Prostate gland (tissue), 2 donors: ENCODE data around the gene DDIT3. TPM values are rescaled to one million over a fixed set of nuclear protein-coding genes. Genes with fewer than 3 reads are reported as not detected.

Experiments
- DNase-seq: peaks from one replicate; pipeline ENCODE4 v3.0.0-alpha.2; 2019; ENCODE audit warnings: low spot score
- H3K27ac ChIP-seq, 2 donors: fragments of 200-600 bp; sonication (generic); 2 replicates each; pipeline ENCODE4 v1.5.1; 2017 to 2019
- H3K27me3 ChIP-seq: fragments of 200-600 bp; sonication (generic); replicated peaks from 2 replicates; pipeline ENCODE4 v1.5.1; 2019; ENCODE audit not compliant: insufficient read depth
- H3K36me3 ChIP-seq, 2 donors: fragments of 200-600 bp; sonication (generic); 1 replicate in 1 of 2; 2 replicates in 1 of 2; pipeline versions ENCODE4 v1.5.1 to v1.8.1; 2017 to 2019
- H3K4me1 ChIP-seq: fragments of 200-600 bp; sonication (generic); replicated peaks from 2 replicates; pipeline ENCODE4 v1.5.1; 2019
- H3K4me3 ChIP-seq, 2 donors: fragments of 200-600 bp; sonication (generic); 2 replicates each; pipeline ENCODE4 v1.5.1; 2017 to 2019
- H3K9me3 ChIP-seq: fragments of 200-600 bp; sonication (generic); 2 replicates; pipeline ENCODE4 v1.5.1; 2017
- CTCF ChIP-seq, 4 experiments: fragments of 200-600 bp in 2 of 4; fragments of 450-650 bp in 2 of 4; sonication (generic) in 2 of 4; IDR thresholded peaks; 1 replicate in 3 of 4; 2 replicates in 1 of 4; pipeline ENCODE4 v1.5.1; 2016 to 2019; ENCODE audit warnings: antibody characterized with exemption in 4 of 4, mild to moderate bottlenecking in 2 of 4, moderate library complexity in 2 of 4
- POLR2A ChIP-seq: fragments of 450-650 bp; IDR thresholded peaks from one replicate; pipeline ENCODE4 v1.6.1; 2016; ENCODE audit warnings: antibody characterized with exemption, mild to moderate bottlenecking
- POLR2AphosphoS5 ChIP-seq: sonication (generic); formaldehyde crosslinking; IDR thresholded peaks from one replicate; pipeline ENCODE4 v1.6.1; 2017; ENCODE audit warnings: antibody characterized with exemption
- WGBS: methylation state at CpG from one replicate; pipeline ENCODE4 v1.1.5; 2018; 5-methylcytosine and 5-hydroxymethylcytosine counted together
- intact Hi-C: fragments of 100-400 bp; cut with DNase I; formaldehyde crosslinking; loops from one replicate; pipeline ENCODE4 v1.14.2; 2022
- total RNA-seq, 2 donors: library from RNA; depleted of rRNA; stranded (reverse); fragments of >200 nt; gene quantifications; one replicate each; pipeline ENCODE4 v1.1.0, GENCODE V29; 2016

Gene DDIT3
- total RNA-seq, 2 donors from 2014 or later = 39.0 to 51.8 TPM

- Histone ChIP-seq H3K9me3 (no peaks in the 10 kb centered on the region), H3K4me1 (peaks cover 21% of the 10 kb centered on the region), H3K27ac (peak within 1 kb of the TSS; percentile 99), H3K36me3 (peaks cover 5 to 8% of the 10 kb centered on the region in 2 donors), H3K4me3 (peak within 1 kb of the TSS; percentile 67 to 85), H3K27me3 (no peaks in the 10 kb centered on the region)
- peak; percentile 93 for DNase-seq
- peak; percentile 77 for TF ChIP-seq POLR2AphosphoS5
- no peak for TF ChIP-seq CTCF (IDR thresholded peaks at IDR 0.05)
- peak; percentile 16 for TF ChIP-seq POLR2A
- under 1% methylated on average over 34 of the region's 57 CpGs for WGBS
- intact Hi-C loops = loop anchor here (5.0 kb wide), 1 partner anchor 85 kb away; no protein-coding TSS in a partner anchor
Measured at GRCh38 chr12:57522011-57522886, 1.9 kb upstream of the DDIT3 start, which contains the start of gene MBD6. TSS of gene MBD6 (plus strand) at chr12:57522824. CDS start at chr12:57524304, 1,480 bp downstream.

DNA sequence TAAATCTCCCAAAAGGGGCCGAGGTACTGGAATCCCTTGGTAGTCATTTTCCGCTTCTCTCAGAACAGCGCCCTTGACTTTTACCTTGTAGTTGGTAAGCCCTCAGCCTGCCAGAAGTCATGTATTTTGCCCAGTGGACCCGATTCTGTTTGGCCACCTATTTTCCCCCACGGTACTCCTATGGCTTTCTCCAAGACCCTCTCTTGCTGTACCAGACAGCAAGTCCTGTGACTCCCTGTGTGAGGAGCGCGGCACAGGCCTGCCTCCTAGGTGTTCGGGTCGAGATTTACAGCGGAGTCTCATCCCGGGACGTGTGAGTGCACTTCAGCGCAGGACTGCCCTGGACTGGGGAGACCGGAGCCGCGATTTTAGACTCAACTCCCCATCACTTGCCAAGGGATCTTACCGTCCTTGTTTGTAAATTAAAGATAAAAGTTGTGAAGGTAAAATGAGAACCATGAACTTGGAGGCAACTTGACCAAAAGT is 1.3 kb upstream of the DDIT3 start:
- TF ChIP-seq POLR2AphosphoS5 = no peak
- peak in 1 of 4 experiments; percentile 6 for TF ChIP-seq CTCF (IDR thresholded peaks at IDR 0.05)
- no peak for TF ChIP-seq POLR2A
- peaks cover 5% of the 10 kb centered on the region in 2 donors for H3K36me3 ChIP-seq
- no peaks in the 10 kb centered on the region for H3K27me3 ChIP-seq
- H3K9me3 ChIP-seq = no peaks in the 10 kb centered on the region
- H3K27ac ChIP-seq = peak overlapping the region; percentile 99
- intact Hi-C loops = loop anchor here (5.0 kb wide), 1 partner anchor 86 kb away; no protein-coding TSS in a partner anchor
- peaks cover 25% of the 10 kb centered on the region for H3K4me1 ChIP-seq
- 26% methylated on average over 17 of the region's 17 CpGs for WGBS
- H3K4me3 ChIP-seq = peak overlapping the region; percentile 85 to 87
- DNase-seq = peak; percentile 40

DNA sequence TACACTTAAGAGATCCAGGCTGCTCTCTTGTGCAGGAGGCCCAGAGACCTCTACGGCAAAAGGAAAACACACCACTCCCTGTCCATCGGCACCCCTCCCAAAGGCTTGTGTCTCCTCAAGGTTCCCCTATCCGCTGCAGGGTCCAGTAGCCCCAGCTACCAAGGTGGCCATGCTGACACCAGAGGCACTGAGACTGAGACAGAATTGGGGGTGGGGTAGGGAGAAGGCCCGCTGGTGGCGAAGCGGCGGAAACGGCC is 590 bp downstream of the DDIT3 start:
- H3K27me3 ChIP-seq = no peaks in the 10 kb centered on the region
- peak overlapping the region; percentile 99 for H3K27ac ChIP-seq
- H3K36me3 ChIP-seq = no peaks in the 10 kb centered on the region
- WGBS = 0% methylated on average over 8 of the region's 8 CpGs
- H3K9me3 ChIP-seq = no peaks in the 10 kb centered on the region
- no peak for TF ChIP-seq POLR2A
- TF ChIP-seq CTCF (IDR thresholded peaks at IDR 0.05) = no peak
- TF ChIP-seq POLR2AphosphoS5 = no peak
- no peak for DNase-seq
- H3K4me3 ChIP-seq = peak overlapping the region; percentile 83 to 87
- intact Hi-C loops = loop anchor here (5.0 kb wide), 1 partner anchor 88 kb away; no protein-coding TSS in a partner anchor
- H3K4me1 ChIP-seq = peaks cover 19% of the 10 kb centered on the region

GRCh38 chr12:57518920-57519795 is 1.2 kb downstream of the DDIT3 start:
- Histone ChIP-seq H3K27ac (peak overlapping the region; percentile 99), H3K4me1 (peaks cover 14% of the 10 kb centered on the region), H3K4me3 (peak overlapping the region; percentile 83 to 87), H3K36me3 (no peaks in the 10 kb centered on the region), H3K9me3 (no peaks in the 10 kb centered on the region), H3K27me3 (no peaks in the 10 kb centered on the region)
- 29% methylated on average over 7 of the region's 7 CpGs for WGBS
- TF ChIP-seq POLR2A (no peak), POLR2AphosphoS5 (no peak), CTCF (IDR thresholded peaks at IDR 0.05) (no peak)
- intact Hi-C loops = no loop called here
- DNase-seq = no peak
